Measurements from ENCODE around the gene TIMM44.

- TF ChIP-seq CTCF (optimal IDR thresholded peaks at IDR 0.05 in 1 of 3, IDR thresholded peaks at IDR 0.05 in 1 of 3, conservative IDR thresholded peaks at IDR 0.05 in 1 of 3; ENCODE audit: extremely low read depth in 1 of 3, insufficient read depth in 2 of 3, low read length in 3 of 3) (no peak), EZH2 (IDR thresholded peaks at IDR 0.05; ENCODE audit: low read length) (no peak)
Observed at GRCh38 chr19:7919610-7920518, 23.6 kb downstream of the TIMM44 start, which contains the start of gene SNAPC2.
